Endothelial cell of umbilical vein (primary cell): Measurements from ENCODE around the gene EAPP. TPM values are rescaled to one million over a fixed set of nuclear protein-coding genes. Genes with fewer than 3 reads are reported as not detected.
"Not testable (repeated sequence)": the region's sequence is repeated elsewhere in the genome, so short reads cannot be mapped to it uniquely, and the experiment has no call there.

Experiments used
- BruUV-seq: library from RNA; stranded (reverse); fragments of 400-500 nt; replicated peaks from 2 replicates; lab custom pipeline; 2021; lab: Mats Ljungman, UMichigan
- CTCF ChIA-PET: fragments of 300-600, 350-600 bp; sonication (Branson Sonifier 250); formaldehyde crosslinking; loops from one replicate; lab custom pipeline; 2021; ENCODE audit warnings: antibody characterized with exemption, inconsistent platforms; lab: Charles Lee
- POLR2A ChIA-PET: fragments of 300-600, 350-600 bp; sonication (Branson Sonifier 250); formaldehyde crosslinking; loops from one replicate; lab custom pipeline; 2021; ENCODE audit warnings: antibody characterized with exemption, inconsistent platforms; lab: Charles Lee
- DNase-seq: peaks from one replicate; pipeline ENCODE4 v3.0.0-alpha.2; 2011; ENCODE audit warnings: low read depth, low spot score
- FAIRE-seq: peaks from 2 replicates; lab custom pipeline; 2011; peaks lifted over from hg19 to GRCh38; lab: Jason Lieb, UNC
- H2AFZ ChIP-seq: 2 replicates; pipeline ENCODE4 v1.6.0; 2012; ENCODE audit warnings: low read depth, low read length, control low read depth, inconsistent platforms
- H3K27ac ChIP-seq: 2 replicates; pipeline ENCODE4 v1.5.1; 2011; ENCODE audit warnings: low read depth, mild to moderate bottlenecking, control low read depth, low read length, moderate library complexity; ENCODE audit not compliant: insufficient read depth
- H3K27me3 ChIP-seq, 2 experiments: 2 replicates each; pipeline versions ENCODE4 v1.6.0 to v1.6.1; 2011; ENCODE audit warnings: low read length in 2 of 2, mixed read lengths in 1 of 2; ENCODE audit not compliant: control insufficient read depth in 2 of 2, insufficient read depth in 2 of 2
- H3K36me3 ChIP-seq, 2 experiments: 2 replicates in 1 of 2; 3 replicates in 1 of 2; pipeline ENCODE4 v1.5.1; 2011; ENCODE audit warnings: low read length in 2 of 2, mild to moderate bottlenecking in 1 of 2, moderate library complexity in 1 of 2; ENCODE audit not compliant: control insufficient read depth in 2 of 2, insufficient read depth in 2 of 2; ENCODE audit errors: extremely low read depth in 1 of 2
- H3K4me1 ChIP-seq: 3 replicates; pipeline ENCODE4 v1.5.1; 2011; ENCODE audit warnings: mild to moderate bottlenecking, low read length; ENCODE audit not compliant: control insufficient read depth, insufficient read depth; ENCODE audit errors: extremely low read depth
- H3K4me2 ChIP-seq: 2 replicates; pipeline ENCODE4 v1.6.1; 2011; ENCODE audit warnings: low read length, control low read depth, mixed read lengths; ENCODE audit not compliant: insufficient read depth
- H3K4me3 ChIP-seq, 3 experiments: fragments of 200-600 bp in 1 of 3; sonication (generic), shearing (Covaris generic) in 1 of 3; replicated peaks in 1 of 3; 2 replicates each; pipeline ENCODE4 v1.5.1; 2011 to 2016; ENCODE audit warnings: control low read depth in 3 of 3, low read length in 3 of 3, mild to moderate bottlenecking in 2 of 3, inconsistent platforms in 1 of 3, low read depth in 1 of 3, moderate library complexity in 1 of 3; ENCODE audit not compliant: insufficient read depth in 1 of 3
- H3K79me2 ChIP-seq: 2 replicates; pipeline ENCODE4 v1.6.0; 2012; ENCODE audit warnings: low read length, inconsistent platforms; ENCODE audit not compliant: control insufficient read depth, insufficient read depth
- H3K9ac ChIP-seq: replicated peaks from 2 replicates; pipeline ENCODE3; 2011; ENCODE audit warnings: low read length, control low read depth; ENCODE audit not compliant: insufficient read depth; ENCODE audit errors: extremely low read depth
- H3K9me1 ChIP-seq: replicated peaks from 3 replicates; pipeline ENCODE4 v1.6.0; 2011; ENCODE audit warnings: mild to moderate bottlenecking, low read length; ENCODE audit not compliant: control insufficient read depth, insufficient read depth; ENCODE audit errors: extremely low read depth
- H3K9me3 ChIP-seq: replicated peaks from 2 replicates; pipeline ENCODE4 v1.5.1; 2012; ENCODE audit warnings: low read length, inconsistent platforms; ENCODE audit not compliant: control insufficient read depth, insufficient read depth
- H4K20me1 ChIP-seq: replicated peaks from 2 replicates; pipeline ENCODE3; 2011; ENCODE audit warnings: mild to moderate bottlenecking, low read length; ENCODE audit not compliant: control insufficient read depth, insufficient read depth; ENCODE audit errors: extremely low read depth
- dilution Hi-C: fragments of 300-500 bp; cut with MboI; formaldehyde crosslinking; loops from one replicate; pipeline ENCODE4 v1.15.0; 2019; ENCODE audit warnings: low sequenced_read_pairs; ENCODE audit not compliant: extremely low pct_ligation_motif_present
- intact Hi-C: fragments of 100-400 bp; cut with micrococcal nuclease; formaldehyde crosslinking; loops from one replicate; pipeline ENCODE4 v1.10.0; 2022
- polyA plus RNA-seq, 4 experiments: library from polyadenylated mRNA; depleted of rRNA in 3 of 4; stranded (reverse) in 3 of 4; unstranded in 1 of 4; fragments of >200 nt; gene quantifications; 2 replicates each; pipeline versions ENCODE4 v1.2.1 to v1.2.3, GENCODE V29; 2011 to 2012; ENCODE audit warnings: missing spikeins in 1 of 4
- total RNA-seq: library from RNA; stranded (reverse); gene quantifications from 2 replicates; pipeline ENCODE4 v1.2.3, GENCODE V29; 2021

Gene EAPP
- total and polyA plus RNA-seq, 2 donors (not counting 3 experiments of a cell fraction or from before 2014, with no cell fraction given): 16.6 to 22.2 TPM

GRCh38 chr14:34546272-34547135, 7.0 kb upstream of the EAPP start:
- H3K27ac ChIP-seq, CTCF ChIA-PET, H4K20me1 ChIP-seq, H2AFZ ChIP-seq, H3K9me3 ChIP-seq, H3K4me2 ChIP-seq, H3K9ac ChIP-seq, H3K27me3 ChIP-seq, H3K79me2 ChIP-seq, intact Hi-C loops, H3K9me1 ChIP-seq, POLR2A ChIA-PET, dilution Hi-C loops, H3K36me3 ChIP-seq, H3K4me3 ChIP-seq, H3K4me1 ChIP-seq, DNase-seq: not testable (repeated sequence)
- BruUV-seq: TSS peak; percentile 99
- peak; percentile 96 for FAIRE-seq

- H4K20me1 ChIP-seq, H3K9me3 ChIP-seq, H3K27me3 ChIP-seq, DNase-seq, FAIRE-seq, H3K9me1 ChIP-seq, POLR2A ChIA-PET, dilution Hi-C loops, H3K36me3 ChIP-seq, H3K4me1 ChIP-seq, intact Hi-C loops: not testable (repeated sequence)
- Histone ChIP-seq H3K9ac (peak overlapping the region; percentile 44), H3K4me2 (peak overlapping the region; percentile 55), H3K27ac (peak overlapping the region; percentile 89), H3K79me2 (peaks cover 13% of the 10 kb centered on the region), H3K4me3 (peak overlapping the region; percentile 58 to 85 (median 80)), H2AFZ (peak overlapping the region; percentile 87)
- TSS peak; percentile 63 for BruUV-seq
- CTCF ChIA-PET: interaction anchor here (0.7 kb wide), 1 partner anchor 77 kb away, joined by 3 read pairs; no protein-coding TSS in a partner anchor
Observed at GRCh38 chr14:34540181-34541059, 919 bp upstream of the EAPP start.
